ENCODE data around the gene BTBD8.

The BTBD8 gene

GRCh38 chr1:92091625-92092024 is 11.5 kb downstream of the BTBD8 start:
- DNase-seq, result no peak

DNA sequence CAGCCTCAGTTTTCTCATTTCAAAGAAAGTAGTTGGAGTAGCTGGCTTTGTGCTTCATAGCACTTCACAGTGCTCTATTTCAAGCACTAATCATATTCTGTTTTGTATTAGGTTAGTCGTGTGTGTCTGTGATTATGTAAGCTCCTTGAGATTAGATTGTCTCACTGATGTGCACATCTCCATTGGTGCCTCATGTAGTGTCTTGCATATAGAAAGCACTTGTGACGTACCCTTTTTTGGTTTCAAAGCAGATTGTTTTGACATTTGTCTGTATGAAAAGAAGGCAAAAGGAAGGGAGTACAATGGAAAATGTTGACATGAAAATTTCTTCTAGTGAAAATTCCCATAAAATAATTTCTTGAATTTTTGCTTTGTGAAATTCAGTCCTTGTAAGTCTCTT is 13.9 kb downstream of the BTBD8 start:
- DNase-seq, result peak in 1 of 51 donors; percentile 16

- no peak for DNase-seq
These were observed 14.4 kb downstream of the BTBD8 start for GRCh38 chr1:92094595-92094994.

GRCh38 chr1:92095874-92096273 is 15.7 kb downstream of the BTBD8 start:
- DNase-seq, result peak in 5 of 51 donors; percentile 2 to 10 (median 4)

GRCh38 chr1:92096317-92096716 is 16.2 kb downstream of the BTBD8 start:
- no peak for DNase-seq

GRCh38 chr1:92105546-92106081 is 25.5 kb downstream of the BTBD8 start:
- no peak for DNase-seq

DNA sequence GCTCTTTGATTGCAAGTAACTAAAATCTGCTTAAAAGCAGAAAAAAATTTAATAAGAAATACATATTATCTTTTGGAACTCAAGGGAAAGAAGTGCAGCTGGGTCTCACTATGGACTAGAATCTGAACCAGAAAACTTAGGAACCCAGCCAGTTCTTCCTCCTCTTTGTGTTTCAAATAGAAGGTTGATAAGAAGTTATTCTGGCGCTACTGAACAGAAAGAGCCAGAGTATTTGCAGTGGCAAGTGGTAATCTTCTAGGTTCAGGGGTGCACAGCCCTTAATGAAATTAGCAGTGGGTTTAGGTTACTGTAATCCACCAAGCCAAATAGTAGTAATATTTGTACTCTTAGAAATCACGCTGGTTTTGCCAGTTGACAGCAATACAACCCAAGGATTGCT is 28.5 kb downstream of the BTBD8 start:
- DNase-seq, result no peak

DNA sequence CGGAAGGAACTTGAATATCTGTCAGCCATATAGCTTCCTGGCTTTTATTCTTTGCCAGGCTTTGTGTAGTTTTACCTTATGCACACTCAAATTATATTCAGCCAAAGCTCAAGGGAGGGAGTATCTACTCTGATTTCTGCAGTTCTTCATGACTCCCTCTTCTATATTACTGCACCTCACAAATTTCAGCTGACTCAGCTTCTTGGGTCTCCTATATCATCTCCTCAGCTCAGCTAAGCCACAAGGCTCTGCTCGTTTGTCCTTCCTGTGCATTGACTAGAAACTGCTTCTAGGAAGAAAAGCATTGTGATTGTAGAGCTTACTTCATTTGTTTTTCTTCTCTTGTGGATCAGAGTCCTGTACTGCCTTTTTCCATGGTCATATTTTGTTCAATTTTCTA is 37.4 kb downstream of the BTBD8 start:
- DNase-seq, result no peak

GRCh38 chr1:92118826-92119225 is 38.7 kb downstream of the BTBD8 start:
- no peak for DNase-seq

DNA sequence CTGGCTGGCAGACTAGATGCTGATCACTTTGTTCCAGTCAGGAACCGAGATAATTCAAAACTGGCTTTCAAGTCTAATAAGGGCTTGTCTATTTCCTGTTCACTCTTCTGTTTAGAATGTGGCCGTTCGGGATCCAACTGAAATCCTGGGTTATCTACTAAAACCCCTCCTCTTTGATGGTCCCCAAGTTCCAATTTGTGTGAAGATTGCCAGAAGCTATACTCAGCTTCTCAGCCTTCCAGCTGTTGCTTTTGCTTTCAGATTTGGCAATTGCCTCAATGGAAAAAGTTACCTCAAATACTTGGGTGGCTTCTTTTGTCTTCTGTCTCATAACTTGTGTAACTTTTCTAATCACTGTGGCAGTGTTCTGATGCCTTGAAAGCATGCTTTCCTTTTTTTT is 43.7 kb downstream of the BTBD8 start:
- no peak for DNase-seq

DNA sequence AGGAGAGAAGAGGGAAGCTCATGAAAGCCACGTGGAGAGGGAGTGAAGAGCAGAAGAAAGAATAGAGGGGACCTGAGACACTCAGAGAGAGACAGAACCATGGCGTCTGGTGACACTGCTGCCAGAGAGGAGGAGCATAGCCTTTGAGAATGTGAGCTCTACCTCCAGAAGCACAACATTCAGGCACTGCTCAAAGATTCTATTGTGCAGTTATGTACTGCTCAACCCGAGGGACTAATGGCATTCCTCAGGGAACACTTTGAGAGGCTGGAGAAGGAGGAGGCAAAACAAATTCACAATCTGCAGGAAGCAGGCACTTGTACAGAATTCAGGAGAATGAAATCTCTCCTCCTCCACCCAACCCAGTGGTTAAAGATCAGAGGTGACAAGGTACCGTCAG is 45.1 kb downstream of the BTBD8 start:
- DNase-seq, result no peak

GRCh38 chr1:92126088-92126487 is 45.9 kb downstream of the BTBD8 start:
- no peak for DNase-seq

GRCh38 chr1:92134331-92134730 is 54.2 kb downstream of the BTBD8 start:
- no peak for DNase-seq

- no peak for DNase-seq
These were observed 56.2 kb downstream of the BTBD8 start for GRCh38 chr1:92136341-92136740.

GRCh38 chr1:92154934-92155333 is 74.8 kb downstream of the BTBD8 start:
- DNase-seq, result no peak

- no peak for DNase-seq
These were observed 79.4 kb downstream of the BTBD8 start for GRCh38 chr1:92159593-92159992.

GRCh38 chr1:92165389-92165788 is 85.2 kb downstream of the BTBD8 start:
- DNase-seq, result no peak

- DNase-seq, result no peak
These were observed 87.0 kb downstream of the BTBD8 start for GRCh38 chr1:92167151-92167550.

GRCh38 chr1:92168657-92169056 is 88.5 kb downstream of the BTBD8 start:
- peak in 18 of 51 donors; percentile 0 to 66 (median 16) for DNase-seq

- DNase-seq, result no peak
These were observed 89.3 kb downstream of the BTBD8 start for GRCh38 chr1:92169214-92170005.

DNA sequence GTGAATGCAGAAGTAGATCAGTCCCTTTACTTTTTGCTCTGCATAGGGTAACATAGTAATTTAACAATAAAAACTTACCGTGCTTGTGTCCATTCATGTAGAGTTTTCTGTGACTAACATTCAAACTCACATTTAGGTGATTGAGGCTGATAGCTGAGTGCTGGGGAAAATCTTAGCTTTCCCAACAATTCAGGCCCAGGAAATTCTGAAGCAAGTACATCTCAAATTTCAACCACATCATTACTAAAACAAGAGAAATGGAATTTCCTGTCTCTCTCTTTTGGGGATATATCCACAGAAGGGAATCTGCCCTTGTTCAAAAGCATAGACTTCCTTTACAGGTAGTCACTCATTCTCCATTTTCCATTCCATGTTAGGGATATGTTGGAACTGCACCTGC is 104.5 kb downstream of the BTBD8 start:
- DNase-seq, result no peak

DNA sequence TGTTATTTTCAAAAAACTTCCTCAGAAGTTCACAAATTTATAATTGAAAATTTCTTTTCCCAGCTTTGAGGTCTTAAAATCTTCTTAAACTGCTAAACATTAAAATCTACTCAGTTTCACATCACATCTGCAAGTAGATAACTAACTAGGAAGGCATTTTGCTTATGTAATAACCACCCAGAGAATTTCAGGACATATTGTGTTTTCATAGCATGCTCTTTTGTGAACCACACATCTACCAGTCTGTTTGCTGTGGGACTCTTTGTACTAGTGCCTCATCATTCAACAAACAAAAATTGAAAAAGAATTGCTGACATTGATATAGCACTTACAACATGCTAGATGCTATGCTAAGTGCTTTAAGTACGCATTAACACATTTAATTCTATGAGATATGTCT is 105.9 kb downstream of the BTBD8 start:
- no peak for DNase-seq

DNA sequence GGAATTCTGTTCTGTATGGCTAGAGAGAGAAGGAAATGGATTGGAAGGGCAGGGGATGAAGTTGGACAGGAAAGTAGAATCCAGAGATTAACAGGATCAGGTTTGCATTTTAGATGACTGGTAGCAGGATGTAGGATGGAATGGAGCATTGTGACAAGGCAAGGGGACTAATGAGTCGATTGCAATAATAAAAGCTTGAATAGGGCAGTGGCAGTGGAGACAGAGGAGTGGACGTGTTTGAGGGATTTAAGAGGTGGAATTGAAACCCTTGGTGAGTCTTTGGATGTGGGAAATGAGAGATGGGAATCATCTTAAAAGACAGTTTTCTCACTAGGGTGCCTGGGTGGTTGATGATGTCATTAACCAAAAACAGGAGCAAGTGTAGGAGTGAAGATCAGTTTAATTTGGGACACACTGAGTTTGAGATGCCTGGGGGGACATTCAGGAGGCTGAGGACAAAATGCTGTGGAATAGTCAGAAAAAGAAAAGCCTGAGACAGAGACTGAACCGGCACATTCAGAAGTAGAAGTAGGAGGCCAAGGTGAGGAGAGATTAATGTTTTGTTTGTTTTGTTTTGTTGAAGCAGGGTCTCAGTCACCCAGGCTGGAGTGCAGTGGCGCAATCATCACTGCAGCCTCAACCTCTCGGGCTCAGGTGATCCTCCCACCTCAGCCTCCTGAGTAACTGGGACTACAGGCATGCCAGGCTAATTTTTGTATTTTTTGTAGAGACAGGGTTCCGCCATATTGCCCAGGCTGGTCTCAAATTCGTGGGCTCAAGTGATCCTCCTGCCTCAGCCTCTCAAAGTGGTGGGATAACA is 108.5 kb downstream of the BTBD8 start:
- DNase-seq, result no peak

Data from hypothalamus (tissue), 51 donors.